Stimulated activated CD8-positive, alpha-beta memory T cell treated with anti-CD3 and anti-CD28 coated beads, Interleukin-7, amount 100 ng/mL, for 24 hours (primary cell): ENCODE data around the gene FBXO31.
"Not testable (repeated sequence)": the region's sequence is repeated elsewhere in the genome, so short reads cannot be mapped to it uniquely, and the experiment has no call there.

ENCODE experiments used
- DNase-seq: peaks from one replicate; pipeline ENCODE4 v3.0.0-alpha.2; 2020; ENCODE audit warnings: low read depth

Gene FBXO31

DNA sequence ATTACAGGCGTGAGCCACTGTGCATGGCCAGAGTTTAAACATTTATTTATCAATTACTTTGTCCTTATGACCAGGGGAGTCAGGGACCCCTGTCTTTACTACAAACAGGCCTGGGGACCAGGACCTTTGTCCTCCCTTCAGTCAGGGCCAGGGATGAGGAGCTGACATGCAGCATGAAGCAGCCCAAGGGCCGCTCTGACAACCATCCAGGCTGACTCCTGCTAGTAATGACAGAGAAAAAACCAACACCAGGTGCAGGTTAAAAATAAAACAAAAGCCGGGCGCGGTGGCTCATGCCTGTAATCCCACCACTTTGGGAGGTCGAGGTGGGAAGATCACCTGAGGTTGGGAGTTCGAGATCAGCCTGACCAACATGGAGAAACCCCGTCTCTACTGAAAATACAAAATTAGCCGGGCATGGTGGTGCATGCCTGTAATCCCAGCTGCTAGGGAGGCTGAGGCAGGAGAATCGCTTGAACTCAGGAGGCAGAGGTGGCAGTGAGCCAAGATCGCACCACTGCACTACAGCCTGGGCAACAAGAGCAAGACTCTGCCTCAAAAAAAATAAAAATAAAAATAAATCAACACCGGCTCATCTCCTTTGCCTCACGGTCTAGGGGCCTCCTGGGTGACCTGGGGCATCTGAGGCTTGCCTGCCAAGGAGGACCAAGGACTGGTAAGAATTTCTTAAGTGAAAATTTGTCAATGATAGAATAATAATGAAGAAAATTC, 20.6 kb downstream of the FBXO31 start:
- not testable (repeated sequence) for DNase-seq

DNA sequence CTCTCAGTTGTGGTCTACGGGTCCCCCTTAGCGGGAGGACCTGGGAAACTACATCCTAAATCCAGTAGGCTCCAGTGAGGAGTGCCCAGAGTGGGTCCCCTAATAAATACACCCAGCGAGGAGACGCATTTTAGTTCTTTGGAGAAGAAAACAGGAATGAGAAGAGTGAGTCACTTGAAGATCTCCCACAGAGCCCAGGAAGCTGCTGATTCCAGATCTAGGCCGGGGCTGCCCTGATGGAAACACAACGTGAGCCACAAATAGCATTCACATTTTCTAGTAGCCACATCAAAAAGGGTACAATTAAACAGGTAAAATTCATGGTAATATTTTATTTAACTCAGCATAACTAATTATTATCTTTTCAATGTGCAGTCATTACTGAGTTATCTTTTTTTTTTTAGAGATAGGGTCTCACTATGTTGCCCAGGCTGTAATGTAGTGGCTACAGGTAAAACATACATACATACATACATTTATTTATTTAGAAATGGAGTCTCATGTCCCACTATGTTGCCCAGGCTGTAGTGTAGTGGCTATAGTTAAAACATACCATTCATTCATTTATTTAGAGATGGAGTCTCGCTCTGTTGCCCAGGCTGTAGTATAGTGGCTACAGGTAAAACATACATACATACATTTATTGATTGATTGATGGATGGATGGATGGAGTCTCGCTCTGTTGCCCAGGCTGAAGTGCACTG, 21.5 kb downstream of the FBXO31 start:
- DNase-seq = no peak

DNA sequence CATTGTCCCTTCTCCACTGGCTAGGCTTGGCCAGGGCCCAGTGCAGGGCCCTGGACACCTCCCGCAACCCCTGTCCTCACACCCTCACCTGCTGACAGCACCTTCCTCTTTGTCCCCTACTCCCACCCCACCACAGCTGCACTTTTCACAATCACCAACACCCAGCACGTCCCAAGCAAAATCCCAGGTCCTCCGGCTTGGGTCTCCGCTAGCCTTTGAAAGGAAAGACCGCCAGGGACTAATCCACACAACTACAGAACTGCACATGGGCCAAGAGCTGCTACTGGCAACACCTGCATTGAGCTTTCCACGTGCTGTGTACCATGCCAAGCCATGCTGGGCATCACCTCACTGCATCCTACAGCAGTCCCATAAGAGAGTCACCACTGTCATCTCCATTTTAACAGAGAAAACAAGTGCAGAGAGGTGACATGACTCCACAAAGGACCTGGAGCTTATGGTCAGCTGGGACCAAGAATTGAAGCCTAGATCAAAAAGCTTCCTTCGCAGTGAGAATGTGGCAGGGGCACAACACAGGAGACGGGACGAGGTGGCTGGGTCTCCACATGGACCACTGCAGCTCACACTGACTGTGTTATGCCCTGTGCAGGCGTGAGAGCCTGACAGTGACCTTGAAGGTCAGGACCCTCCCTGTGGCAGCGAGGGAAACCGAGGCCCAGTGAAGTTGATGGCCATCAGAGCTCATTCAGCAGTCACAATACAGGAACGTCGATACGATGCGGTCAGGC, 22.5 kb downstream of the FBXO31 start:
- no peak for DNase-seq

DNA sequence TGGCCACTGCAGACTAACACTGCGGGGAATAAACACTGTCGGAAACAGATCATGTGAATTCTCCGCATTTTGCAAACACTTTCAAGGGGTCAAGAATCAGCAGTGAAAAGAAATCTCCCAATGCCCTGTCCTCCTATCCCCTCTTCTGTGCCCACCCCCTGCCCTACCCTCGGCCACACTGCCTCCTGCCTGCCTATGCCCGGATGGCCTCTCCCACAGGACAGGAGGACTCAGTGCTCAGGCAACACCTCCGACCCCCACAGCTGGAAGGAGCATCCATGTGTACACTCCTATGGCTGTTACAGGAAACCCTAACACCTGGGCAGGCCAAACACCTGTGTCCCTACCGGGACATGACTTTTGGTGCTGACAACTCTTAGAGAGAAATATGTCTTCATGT, 24.5 kb downstream of the FBXO31 start:
- DNase-seq = no peak

DNA sequence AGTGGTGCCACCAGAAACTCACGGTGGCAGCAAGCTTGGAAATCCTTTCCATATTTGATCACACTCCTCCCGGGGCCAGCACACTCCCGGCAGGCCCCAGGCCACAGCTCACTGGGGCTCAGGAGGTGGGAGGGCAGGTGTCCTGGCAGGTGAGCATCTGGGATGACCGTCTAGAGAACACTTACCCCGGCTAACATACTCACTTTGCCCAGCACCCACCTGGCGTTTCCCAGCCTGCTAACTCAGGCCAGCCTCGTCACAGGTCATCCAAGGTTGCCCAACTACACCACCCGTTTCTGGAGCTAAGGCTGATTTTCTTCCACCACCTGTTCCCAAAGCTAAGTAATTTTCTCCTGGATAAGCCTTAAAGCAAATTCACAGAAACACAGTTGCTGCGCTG, 24.9 kb downstream of the FBXO31 start:
- no peak for DNase-seq

DNA sequence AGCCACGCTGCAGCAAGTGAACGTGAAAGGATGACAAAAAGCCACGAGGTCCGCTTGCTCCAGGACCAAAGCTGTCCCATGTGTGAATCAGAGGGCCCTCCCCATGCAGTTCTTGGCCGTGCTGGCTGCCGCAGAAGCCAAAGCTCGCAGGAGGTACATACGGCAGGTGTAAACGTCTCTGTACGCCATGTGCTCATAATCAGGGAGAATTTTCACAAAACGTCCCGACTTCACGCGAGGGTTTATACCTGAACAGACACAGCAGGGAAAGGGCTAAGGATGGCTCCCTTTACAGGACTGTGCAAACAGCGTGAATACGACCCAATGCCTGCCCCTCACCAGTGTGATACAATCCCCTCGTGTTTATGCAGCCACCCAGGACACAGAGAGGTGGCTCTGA, 25.3 kb downstream of the FBXO31 start:
- DNase-seq = no peak

DNA sequence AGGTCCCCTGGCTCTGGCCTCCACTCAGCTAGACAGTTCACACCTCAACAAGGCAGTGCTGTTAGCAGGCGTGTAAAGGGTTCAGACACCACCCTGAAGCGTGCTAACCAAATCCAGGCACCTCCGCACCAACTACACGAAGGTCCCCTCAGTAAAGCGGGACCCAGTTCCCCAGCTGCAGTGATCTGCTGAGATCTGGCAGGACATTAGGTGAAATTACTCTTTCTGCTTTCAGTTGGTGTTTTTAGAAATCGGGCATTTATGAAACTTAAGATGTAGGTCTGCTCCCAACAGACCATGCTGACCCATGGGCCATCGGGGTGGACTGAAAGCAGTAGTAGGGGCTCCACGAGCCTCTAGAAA, 27.1 kb downstream of the FBXO31 start:
- DNase-seq = no peak

DNA sequence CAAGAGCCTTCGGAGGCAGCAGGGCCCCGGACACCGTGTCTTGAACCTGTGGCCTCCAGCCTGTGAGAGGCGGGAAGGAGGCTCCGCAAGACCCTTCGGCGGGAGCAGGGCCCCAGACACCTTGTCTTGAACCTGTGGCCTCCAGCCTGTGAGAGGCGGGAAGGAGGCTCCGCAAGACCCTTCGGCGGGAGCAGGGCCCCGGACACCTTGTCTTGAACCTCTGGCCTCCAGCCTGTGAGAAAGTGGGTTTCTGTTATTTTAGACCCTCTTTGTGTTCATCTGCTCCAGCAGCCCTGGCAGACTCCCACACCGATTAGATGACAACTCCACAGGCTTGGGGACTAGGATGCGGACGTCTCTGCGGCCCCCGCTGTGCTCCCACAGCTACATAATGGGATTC, 30.0 kb downstream of the FBXO31 start:
- no peak for DNase-seq

DNA sequence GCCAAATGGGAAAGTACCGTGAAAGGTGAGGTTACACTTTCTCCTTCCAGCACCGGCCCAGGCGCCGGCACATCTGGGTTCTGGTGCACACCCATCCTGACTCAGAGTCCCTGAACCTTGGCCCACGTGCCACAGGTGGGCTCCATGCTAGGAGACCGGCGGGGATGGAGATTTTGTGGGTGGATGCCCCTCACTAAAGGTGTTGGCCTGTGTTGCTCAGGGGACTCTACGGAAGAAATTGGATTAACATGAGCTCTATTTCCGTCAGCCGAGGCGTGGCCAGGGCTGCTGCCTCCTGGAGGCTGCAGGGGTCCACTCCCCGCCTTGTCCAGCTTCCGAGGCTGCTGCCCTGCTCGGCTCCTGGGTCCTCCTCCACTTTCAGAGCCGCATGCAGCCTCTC, 30.8 kb downstream of the FBXO31 start:
- DNase-seq = no peak

DNA sequence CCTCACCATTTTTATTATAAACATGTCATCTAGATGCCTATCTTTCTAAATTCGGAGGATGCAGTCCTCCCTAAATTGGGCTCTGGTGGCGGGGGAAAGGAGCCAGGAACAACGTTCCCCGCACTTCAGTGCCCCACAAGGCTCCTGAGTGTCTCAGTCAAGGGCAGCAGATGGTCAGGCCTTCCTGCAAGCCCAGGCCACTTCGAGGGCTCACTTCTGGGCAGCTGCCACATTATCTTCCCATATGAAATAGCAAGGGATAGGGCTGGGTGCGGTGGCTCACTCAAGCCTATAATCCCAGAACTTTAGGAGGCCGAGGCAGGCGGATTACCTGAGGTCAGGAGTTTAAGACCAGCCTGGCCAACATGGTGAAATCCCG, 32.3 kb downstream of the FBXO31 start:
- no peak for DNase-seq

DNA sequence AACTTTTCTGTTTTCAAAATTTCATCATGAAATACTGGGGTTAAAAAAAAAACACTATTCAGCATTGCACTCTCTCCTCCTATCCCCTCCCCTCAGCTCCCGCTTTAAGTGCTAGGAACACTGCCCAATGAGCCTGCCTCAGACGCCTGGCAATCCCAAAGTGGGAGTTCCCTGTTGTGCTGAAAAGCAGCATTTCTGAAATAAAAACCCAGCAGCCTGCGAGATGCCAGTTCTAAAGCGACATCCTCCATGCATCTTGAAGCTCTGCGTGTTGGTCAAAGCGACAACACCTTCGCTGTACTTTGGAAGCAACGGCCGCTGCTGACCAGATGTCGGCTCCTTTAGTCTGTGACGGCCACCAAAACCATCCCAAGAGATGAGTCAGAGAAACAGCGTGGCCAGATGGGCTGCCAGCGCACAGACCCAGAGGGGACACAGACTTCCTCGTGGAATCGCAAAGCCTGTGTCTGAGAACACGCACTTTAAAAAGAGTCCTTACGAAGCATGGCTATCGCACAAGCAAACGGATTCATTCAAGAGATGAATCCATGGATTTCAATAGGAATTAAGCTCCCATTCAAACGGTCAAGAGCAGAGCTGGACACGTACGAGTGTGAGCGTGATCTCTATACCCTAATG, 32.8 kb downstream of the FBXO31 start:
- DNase-seq = no peak

DNA sequence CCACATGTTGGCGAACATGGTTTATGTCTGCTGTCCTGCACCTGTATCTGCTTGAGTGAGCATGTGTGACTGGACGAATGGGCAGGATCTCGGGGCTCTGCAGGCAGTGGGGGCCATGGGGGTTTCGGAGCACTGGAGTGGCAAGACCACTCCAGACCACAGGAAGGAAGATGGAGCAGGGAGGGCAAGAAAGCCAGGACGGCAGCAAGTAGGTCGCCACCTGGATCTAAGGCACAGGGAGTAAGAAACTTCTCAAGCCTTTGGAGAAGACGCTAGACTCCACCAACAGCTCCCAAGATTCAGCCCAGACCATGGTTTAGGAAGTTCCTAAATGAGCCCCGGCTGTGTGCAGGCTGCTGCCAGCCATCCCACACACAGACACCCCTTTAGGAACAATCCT, 33.5 kb downstream of the FBXO31 start:
- no peak for DNase-seq

DNA sequence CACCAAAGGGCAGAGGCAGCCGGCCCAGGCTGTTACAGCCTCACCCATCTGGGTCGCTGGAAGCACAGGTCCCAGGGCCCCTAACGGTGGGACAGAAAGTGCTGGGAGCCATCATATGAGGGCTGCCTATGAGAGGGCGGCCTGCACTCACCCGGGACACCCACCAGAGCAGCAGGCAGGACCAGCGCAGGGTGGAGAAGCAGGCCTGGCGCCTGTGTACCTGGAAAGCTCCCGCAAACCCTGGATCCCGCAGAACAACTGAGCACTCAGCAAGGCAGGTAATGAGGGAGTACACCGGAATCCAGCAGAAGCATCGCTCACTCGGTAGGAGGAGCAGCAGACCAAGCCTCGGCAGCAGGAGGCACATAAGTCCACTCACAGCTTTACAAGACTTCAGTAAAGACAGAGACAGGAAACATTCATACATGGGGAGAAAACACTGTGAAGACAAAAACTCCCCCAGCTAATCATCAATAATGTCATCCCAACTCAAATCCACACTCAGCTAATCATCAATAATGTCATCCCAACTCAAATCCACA, 34.9 kb downstream of the FBXO31 start:
- no peak for DNase-seq

DNA sequence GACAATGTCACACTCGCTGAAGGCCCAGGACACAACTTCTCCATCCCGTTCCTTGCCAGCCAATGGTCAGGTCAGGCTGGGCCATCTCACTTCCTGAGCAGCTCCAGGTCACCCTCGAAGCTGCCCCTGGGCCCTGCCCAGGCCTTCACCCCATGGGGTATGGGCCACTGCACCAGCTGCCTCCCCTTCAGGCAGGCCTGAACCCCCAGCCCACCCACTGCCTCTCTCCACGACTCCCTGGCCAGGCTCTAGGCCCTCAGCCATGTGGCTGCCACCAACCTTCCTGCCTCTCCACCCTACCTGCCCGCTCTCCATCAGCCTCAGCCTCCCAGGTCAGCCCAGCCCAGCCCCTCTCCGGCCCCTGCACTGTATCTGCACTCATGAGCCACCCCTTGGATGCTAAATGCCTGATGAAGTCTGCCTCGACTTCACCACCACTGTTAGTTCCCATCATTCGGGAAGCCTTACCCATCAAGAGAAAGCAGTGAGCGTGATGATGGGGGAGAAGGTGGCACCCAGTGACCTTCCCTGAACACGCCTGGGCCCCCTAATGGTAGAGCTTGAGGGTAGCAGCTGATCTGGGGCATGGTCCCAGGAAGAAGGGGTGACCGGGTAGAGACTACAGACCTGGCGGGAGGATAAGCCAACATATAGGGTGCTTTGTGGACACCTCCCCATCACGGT, 35.5 kb downstream of the FBXO31 start:
- DNase-seq = no peak

DNA sequence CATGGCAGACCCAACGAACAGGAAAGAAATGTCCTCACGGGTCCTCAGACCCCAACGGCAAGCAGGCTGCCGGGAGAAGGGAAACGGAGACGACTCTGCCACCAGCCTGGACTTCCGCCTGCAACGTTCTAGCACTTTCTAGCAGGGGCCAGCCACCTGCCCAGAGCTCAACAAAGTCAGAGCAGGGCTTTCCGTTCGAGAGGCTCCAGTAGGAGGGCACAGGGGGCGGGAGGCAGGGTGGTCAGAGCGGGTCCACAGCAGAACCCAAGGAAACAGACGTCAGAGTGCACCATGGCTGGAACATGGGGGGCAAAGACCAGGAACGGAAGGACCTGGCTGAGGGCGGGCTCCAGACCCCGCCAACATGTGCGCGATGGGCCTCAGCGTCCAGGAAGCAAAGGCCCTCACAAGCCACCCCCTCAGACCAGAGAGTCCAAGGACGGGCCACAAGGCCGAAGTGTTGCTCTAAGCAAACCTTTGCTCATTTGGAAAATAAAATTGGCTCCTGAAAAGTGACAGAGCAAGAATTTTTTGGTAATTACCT, 37.0 kb downstream of the FBXO31 start:
- no peak for DNase-seq

DNA sequence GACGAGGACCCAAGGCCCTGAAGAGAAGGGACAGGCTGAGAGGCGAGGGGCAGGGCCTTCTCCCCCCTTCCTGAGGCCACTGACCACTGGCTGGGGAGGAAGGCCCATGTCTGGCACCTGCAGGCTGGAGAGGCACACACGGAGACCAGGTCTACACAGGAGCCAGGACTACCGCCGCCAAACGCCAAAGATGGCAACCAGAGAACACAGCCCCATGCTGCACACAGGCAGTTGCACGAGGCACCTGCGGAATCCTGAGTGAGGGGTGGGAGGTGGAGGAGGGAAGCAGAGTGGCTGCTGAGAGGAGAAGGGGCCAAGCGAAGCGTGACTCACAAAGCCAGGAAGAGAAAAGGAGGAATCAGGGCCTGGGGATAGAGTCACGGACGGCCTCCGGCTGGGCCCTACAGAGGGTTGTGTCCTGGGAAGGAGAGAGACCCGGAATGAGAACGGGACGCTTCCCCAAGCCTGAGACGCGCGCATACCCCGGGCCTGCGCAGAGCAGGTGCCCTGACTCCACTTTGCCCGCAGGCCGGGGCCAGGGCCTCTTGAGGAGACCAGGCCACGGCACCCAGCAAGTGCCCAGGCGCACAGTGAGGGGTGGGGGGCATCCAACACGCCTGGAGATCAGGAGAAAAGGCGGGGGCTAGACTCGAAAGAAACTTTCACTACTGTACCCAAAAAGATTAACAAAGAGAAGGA, 37.7 kb downstream of the FBXO31 start:
- DNase-seq = no peak

DNA sequence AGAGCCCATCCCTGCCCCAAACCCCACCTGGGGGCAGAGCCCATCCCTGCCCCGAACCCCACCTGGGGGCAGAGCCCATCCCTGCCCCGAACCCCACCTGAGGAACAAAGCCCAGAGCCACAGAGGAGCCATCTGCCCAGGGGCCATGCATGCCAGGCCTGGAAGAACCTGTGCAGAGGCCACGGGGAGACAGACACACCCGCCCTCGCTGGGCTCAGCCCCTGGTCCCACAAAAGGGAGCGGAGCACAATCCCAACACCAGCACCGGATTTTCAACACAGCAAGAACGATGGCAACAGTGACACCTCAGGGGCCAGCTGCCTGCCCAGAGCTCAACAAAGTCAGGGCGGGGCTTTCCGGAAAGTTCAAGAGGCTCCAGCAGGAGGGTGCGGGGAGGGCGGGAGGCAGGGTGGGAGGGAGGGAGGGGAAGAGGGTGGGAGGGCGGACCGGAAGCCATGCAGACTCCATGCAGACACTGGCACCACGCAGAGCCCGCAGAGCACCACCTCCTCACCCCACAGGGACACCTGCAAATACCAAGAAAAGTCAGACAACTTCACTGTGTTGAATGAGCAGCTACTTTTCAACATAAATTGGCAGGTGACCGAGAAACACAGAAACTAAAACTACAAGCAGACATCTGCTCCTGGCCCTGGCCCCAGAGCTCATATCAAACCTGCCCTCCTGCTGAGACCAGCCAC, 38.5 kb downstream of the FBXO31 start:
- no peak for DNase-seq

DNA sequence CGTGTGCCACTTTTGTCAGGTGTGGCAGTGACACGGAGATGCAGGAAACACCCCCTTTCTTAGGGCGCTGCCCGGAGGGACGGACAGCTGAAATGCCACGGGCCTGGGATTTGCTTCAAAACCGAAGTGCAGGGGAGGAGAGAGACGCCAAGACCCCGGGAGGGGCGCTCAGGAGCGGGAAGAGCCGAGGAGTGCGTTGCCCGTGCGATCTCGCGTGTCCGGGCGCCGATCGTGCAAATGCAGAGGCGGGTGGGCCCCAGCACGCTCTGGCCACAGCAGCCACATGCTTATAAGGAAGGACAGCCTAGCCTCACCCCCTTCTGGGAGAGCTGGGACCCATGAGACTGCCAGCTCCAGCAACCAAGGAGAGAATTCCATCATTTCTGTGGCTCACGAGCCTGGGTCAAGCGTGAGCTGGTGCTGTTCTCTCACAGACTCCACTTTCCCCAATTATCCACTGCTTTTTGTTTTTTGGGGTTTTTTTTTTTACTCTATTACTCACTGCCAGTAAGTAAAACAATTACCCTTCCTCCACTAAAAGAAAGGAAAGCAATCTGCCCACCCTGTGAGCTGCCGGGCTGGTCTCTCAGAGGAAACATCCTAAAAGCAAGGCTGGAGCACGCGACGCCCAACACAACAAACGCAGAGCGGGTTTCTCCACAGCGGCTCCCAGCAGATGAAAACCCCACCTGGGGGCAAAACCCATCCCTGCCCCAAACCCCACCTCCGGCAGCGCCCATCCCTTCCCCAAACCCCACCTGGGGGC, 39.2 kb downstream of the FBXO31 start:
- no peak for DNase-seq

DNA sequence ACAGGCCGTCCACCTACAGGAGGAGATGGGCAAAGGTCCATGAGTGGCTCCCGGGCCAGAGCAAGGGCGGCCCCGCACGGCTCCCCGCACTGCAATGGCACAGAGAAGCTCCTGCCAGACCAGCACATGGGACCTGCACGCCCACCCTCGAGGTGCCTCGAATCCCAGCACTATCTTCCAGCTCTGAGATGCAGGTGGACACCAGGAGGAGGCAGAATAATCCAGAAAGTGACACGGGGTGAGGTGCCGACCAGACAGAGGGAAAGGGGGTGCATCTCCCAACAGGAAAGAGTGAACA, 39.9 kb downstream of the FBXO31 start:
- DNase-seq = no peak
